ENCODE measurements around the gene SPACA6. TPM values are rescaled to one million over a fixed set of nuclear protein-coding genes. Genes with fewer than 3 reads are reported as not detected.

The SPACA6 gene
- total and polyA plus RNA-seq, 8 donors, result 13.5 to 27.3 (median 20.1) TPM

GRCh38 chr19:51754109-51754508 lies 61.0 kb downstream of the SPACA6 start:
- intact Hi-C loops (cut with DNase I), result no loop called here
- DNase-seq (no peak), ATAC-seq (peak; percentile 46)
- Histone ChIP-seq H3K27me3 (no peaks in the 10 kb centered on the region), H3K27ac (peak overlapping the region; percentile 26 to 92), H3K4me1 (peaks cover 0 to 41% of the 10 kb centered on the region in 2 donors), H3K4me3 (no peak overlapping the region), H3K9me3 (no peaks in the 10 kb centered on the region), H3K36me3 (no peaks in the 10 kb centered on the region)
- no peak for TF ChIP-seq CTCF (IDR thresholded peaks at IDR 0.05)

- no peaks in the 10 kb centered on the region for H3K9me3 ChIP-seq
- DNase-seq, result no peak
- no peak for ATAC-seq
- H3K36me3 ChIP-seq, result no peaks in the 10 kb centered on the region
- H3K27ac ChIP-seq, result peak overlapping the region; percentile 19 to 92
- H3K27me3 ChIP-seq, result no peaks in the 10 kb centered on the region
- no peak for TF ChIP-seq CTCF (IDR thresholded peaks at IDR 0.05)
- intact Hi-C loops (cut with DNase I), result no loop called here
- no peak overlapping the region for H3K4me3 ChIP-seq
- peaks cover 0 to 41% of the 10 kb centered on the region in 2 donors for H3K4me1 ChIP-seq
Observed at GRCh38 chr19:51754770-51755169, 61.6 kb downstream of the SPACA6 start.

Small RNAs within 50 kb of the gene (microRNA-seq; reads per million reads assigned to microRNA genes)
- 4,793 to 10,615 reads per million in 2 donors for gene MIR125A
- 7,093 to 8,260 reads per million in 2 donors for gene MIR99B
- gene MIRLET7E, result 4,391 to 9,810 reads per million in 2 donors

Other genes starting within 250 kb of the SPACA6 start
- under 1 TPM; 0.87 to 0.99 TPM for gene SIGLEC8, start 234.9 kb upstream of the SPACA6 start, total RNA-seq
- gene SIGLEC8, start 234.9 kb upstream of the SPACA6 start, polyA plus RNA-seq (ENCODE audit: insufficient read length in 6 of 6), result under 1 TPM in 2 of 6 donors, not detected in 4; 0.04 to 0.06 TPM
- gene CEACAM18, start 214.8 kb upstream of the SPACA6 start, total RNA-seq, result not detected
- not detected for gene CEACAM18, start 214.8 kb upstream of the SPACA6 start, polyA plus RNA-seq (ENCODE audit: insufficient read length in 6 of 6)
- 1 to 10 TPM; 1.3 to 1.9 TPM for gene SIGLEC12, start 191.5 kb upstream of the SPACA6 start, total RNA-seq
- under 1 TPM in 3 of 6 donors, not detected in 3; 0.10 to 0.39 (median 0.34) TPM for gene SIGLEC12, start 191.5 kb upstream of the SPACA6 start, polyA plus RNA-seq (ENCODE audit: insufficient read length in 6 of 6)
- 1 to 10 TPM; 1.0 to 3.2 TPM for gene SIGLEC6, start 161.7 kb upstream of the SPACA6 start, total RNA-seq
- gene SIGLEC6, start 161.7 kb upstream of the SPACA6 start, polyA plus RNA-seq (ENCODE audit: insufficient read length in 6 of 6), result under 1 TPM in 5 of 6 donors, not detected in 1; 0.10 to 0.42 (median 0.24) TPM
- gene ZNF175, start 122.0 kb upstream of the SPACA6 start, total RNA-seq, result 10 to 100 TPM in 1 of 2 donors, 1 to 10 TPM in 1; 9.4 to 13.3 TPM
- gene ZNF175, start 122.0 kb upstream of the SPACA6 start, polyA plus RNA-seq (ENCODE audit: insufficient read length in 6 of 6), result 10 to 100 TPM; 16.4 to 22.1 (median 18.1) TPM
- gene SIGLEC5, start 62.9 kb upstream of the SPACA6 start, total RNA-seq, result 10 to 100 TPM in 1 of 2 donors, not detected in 1; 11.0 TPM
- under 1 TPM in 4 of 6 donors, not detected in 2; 0.50 to 0.56 (median 0.53) TPM for gene SIGLEC5, start 62.9 kb upstream of the SPACA6 start, polyA plus RNA-seq (ENCODE audit: insufficient read length in 6 of 6)
- gene SIGLEC14, start 46.5 kb upstream of the SPACA6 start, total RNA-seq, result 10 to 100 TPM; 13.4 to 59.9 TPM
- 1 to 10 TPM in 4 of 6 donors, under 1 TPM in 2; 0.50 to 2.3 (median 1.7) TPM for gene SIGLEC14, start 46.5 kb upstream of the SPACA6 start, polyA plus RNA-seq (ENCODE audit: insufficient read length in 6 of 6)
- gene HAS1, start 30.7 kb downstream of the SPACA6 start, total RNA-seq, result under 1 TPM; 0.26 to 0.50 TPM
- gene HAS1, start 30.7 kb downstream of the SPACA6 start, polyA plus RNA-seq (ENCODE audit: insufficient read length in 6 of 6), result 1 to 10 TPM in 1 of 6 donors, under 1 TPM in 5; 0.10 to 1.4 (median 0.65) TPM
- 100 to 1,000 TPM in 1 of 2 donors, 10 to 100 TPM in 1; 20.0 to 193 TPM for gene FPR1, start 58.5 kb downstream of the SPACA6 start, total RNA-seq
- gene FPR1, start 58.5 kb downstream of the SPACA6 start, polyA plus RNA-seq (ENCODE audit: insufficient read length in 6 of 6), result 1 to 10 TPM; 1.6 to 3.8 (median 2.2) TPM
- 10 to 100 TPM in 1 of 2 donors, 1 to 10 TPM in 1; 5.9 to 41.7 TPM for gene FPR2, start 67.8 kb downstream of the SPACA6 start, total RNA-seq
- gene FPR2, start 67.8 kb downstream of the SPACA6 start, polyA plus RNA-seq (ENCODE audit: insufficient read length in 6 of 6), result under 1 TPM; 0.14 to 0.52 (median 0.26) TPM
- 10 to 100 TPM; 28.6 to 75.0 TPM for gene FPR3, start 101.8 kb downstream of the SPACA6 start, total RNA-seq
- gene FPR3, start 101.8 kb downstream of the SPACA6 start, polyA plus RNA-seq (ENCODE audit: insufficient read length in 6 of 6), result 1 to 10 TPM in 4 of 6 donors, under 1 TPM in 2; 0.79 to 1.5 (median 1.1) TPM
- gene ZNF577, start 194.6 kb downstream of the SPACA6 start, total RNA-seq, result 10 to 100 TPM in 1 of 2 donors, 1 to 10 TPM in 1; 8.5 to 11.8 TPM
- 10 to 100 TPM; 42.5 to 50.9 (median 43.9) TPM for gene ZNF577, start 194.6 kb downstream of the SPACA6 start, polyA plus RNA-seq (ENCODE audit: insufficient read length in 6 of 6)
- gene ZNF649, start 211.7 kb downstream of the SPACA6 start, total RNA-seq, result 10 to 100 TPM in 1 of 2 donors, 1 to 10 TPM in 1; 8.7 to 11.9 TPM
- gene ZNF649, start 211.7 kb downstream of the SPACA6 start, polyA plus RNA-seq (ENCODE audit: insufficient read length in 6 of 6), result 10 to 100 TPM; 24.0 to 29.6 (median 27.4) TPM
- gene ZNF613, start 234.1 kb downstream of the SPACA6 start, total RNA-seq, result 1 to 10 TPM; 7.0 to 7.7 TPM
- gene ZNF613, start 234.1 kb downstream of the SPACA6 start, polyA plus RNA-seq (ENCODE audit: insufficient read length in 6 of 6), result 10 to 100 TPM; 11.5 to 15.5 (median 13.9) TPM

Measured in left lung (tissue), 10 donors.